ENCODE measurements around the gene SUGP2.

The SUGP2 gene

GRCh38 chr19:18948075-18948975, 85.0 kb downstream of the SUGP2 start:
- DNase-seq, result no peak

GRCh38 chr19:18946918-18947317, 86.4 kb downstream of the SUGP2 start:
- no peak for DNase-seq

DNA sequence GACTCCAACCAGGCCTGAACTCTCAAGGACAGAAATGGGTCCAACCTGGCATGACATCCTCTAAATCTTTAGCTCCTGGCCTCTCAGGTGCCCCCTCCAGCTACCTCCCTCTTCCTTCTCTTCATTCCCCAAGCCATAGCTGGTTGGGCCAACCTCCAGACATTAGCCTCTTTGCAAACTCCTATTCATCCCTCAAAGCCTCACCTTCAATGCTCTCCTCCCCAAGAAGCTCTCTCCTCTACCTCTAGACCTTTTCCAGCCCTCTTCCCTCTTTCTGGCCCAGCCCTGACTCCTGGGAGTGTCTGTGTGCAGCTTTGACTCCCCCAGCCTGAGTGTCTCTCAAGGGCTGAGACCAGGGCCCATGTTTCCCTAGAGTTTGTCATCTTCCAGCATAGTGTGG, 87.0 kb downstream of the SUGP2 start:
- no peak for DNase-seq

GRCh38 chr19:18945297-18945696, 88.0 kb downstream of the SUGP2 start:
- no peak for DNase-seq

GRCh38 chr19:18943465-18943864, 89.9 kb downstream of the SUGP2 start:
- DNase-seq, result no peak

DNA sequence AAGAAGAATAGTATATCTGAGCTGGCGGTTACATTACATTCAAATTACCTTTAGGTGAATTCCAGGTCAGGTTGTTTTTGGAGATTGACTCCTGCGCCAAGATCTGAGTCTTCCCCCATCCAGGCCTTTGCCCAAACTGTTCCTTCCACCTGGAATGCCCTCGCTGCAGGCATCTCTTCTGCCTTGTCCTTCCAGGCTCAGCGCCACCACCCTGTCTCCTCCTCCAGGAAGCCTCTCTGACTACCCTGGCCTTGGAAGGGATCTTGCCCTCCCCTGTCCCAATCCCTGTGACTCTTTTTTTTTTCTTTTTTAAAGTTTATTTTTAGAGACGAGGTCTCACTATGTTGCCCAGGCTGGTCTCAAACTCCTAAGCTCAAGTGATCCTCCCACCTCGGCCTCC, 90.6 kb downstream of the SUGP2 start:
- no peak for DNase-seq

DNA sequence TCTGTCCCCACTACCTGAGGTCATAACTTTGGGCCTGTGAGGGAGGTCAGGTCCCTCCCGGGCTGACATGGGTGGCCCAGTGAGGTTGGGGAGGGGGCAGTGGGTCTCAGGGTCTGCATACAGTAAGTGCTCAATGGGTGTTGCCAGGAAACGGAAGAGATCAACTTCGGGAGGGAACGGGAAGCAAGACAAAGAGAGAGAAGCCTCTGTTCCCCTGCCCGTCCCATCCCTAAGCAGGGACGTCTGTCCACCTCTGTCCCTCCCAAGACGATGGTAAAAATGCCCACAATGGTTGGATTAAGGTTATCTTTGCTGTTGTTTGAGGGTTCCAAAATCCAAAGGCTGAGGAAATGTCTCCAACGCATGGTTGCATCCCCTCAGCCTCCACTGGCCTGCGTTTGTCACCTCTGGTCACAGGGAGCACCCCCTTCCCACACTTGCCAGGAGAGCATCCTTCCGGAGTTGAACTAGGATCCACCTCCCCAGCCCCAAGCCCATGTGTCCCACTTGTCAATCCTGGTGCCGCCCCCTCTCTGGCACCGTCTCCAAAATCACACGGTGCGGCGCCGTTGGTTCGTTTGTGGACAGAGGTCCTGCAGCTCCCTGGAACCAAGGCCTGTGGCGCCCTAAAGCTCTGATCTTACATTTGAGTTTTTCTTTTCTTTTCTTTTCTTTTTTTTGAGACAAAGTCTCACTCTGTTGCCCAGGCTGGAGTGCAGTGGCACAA, 91.5 kb downstream of the SUGP2 start:
- DNase-seq, result no peak
